ENCODE measurements around the gene KIRREL1.

The KIRREL1 gene

GRCh38 chr1:158149175-158149574 lies 155.7 kb downstream of the KIRREL1 start:
- DNase-seq, result no peak

All from NCI-H2171 treated with DMSO at 0.1 percent for 48 hours (cell line).